GM12874 (cell line): Measurements from ENCODE around the gene ANXA7.

Source experiments
- TF ChIP-seq, protein P1 (sequence below): IDR thresholded peaks from 2 replicates; pipeline ENCODE4 v1.5.1; 2011; ENCODE audit warnings: low read depth, mild to moderate bottlenecking, control low read depth, low read length, moderate library complexity; ENCODE audit not compliant: insufficient read depth

Gene ANXA7

DNA sequence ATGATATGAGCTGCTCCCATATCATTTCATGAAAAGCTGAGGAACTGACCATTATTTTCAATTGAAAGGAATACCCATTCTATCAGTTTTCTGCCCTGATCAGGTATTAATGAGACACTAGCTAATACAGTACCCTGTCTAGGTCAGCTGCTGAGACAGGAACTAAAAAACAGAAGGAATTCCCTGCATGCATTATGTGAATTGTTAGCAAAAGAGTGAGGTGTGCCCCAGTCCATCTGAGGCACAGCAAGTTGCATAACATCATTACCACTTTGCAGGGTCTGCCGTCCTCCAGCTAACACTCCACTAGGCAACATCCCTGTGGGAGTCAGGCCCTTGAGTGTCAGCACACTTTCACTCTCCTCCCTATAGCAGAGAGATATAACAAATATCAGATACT, 30.6 kb upstream of the ANXA7 start:
- TF ChIP-seq, protein P1, sequence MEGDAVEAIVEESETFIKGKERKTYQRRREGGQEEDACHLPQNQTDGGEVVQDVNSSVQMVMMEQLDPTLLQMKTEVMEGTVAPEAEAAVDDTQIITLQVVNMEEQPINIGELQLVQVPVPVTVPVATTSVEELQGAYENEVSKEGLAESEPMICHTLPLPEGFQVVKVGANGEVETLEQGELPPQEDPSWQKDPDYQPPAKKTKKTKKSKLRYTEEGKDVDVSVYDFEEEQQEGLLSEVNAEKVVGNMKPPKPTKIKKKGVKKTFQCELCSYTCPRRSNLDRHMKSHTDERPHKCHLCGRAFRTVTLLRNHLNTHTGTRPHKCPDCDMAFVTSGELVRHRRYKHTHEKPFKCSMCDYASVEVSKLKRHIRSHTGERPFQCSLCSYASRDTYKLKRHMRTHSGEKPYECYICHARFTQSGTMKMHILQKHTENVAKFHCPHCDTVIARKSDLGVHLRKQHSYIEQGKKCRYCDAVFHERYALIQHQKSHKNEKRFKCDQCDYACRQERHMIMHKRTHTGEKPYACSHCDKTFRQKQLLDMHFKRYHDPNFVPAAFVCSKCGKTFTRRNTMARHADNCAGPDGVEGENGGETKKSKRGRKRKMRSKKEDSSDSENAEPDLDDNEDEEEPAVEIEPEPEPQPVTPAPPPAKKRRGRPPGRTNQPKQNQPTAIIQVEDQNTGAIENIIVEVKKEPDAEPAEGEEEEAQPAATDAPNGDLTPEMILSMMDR = no peak

DNA sequence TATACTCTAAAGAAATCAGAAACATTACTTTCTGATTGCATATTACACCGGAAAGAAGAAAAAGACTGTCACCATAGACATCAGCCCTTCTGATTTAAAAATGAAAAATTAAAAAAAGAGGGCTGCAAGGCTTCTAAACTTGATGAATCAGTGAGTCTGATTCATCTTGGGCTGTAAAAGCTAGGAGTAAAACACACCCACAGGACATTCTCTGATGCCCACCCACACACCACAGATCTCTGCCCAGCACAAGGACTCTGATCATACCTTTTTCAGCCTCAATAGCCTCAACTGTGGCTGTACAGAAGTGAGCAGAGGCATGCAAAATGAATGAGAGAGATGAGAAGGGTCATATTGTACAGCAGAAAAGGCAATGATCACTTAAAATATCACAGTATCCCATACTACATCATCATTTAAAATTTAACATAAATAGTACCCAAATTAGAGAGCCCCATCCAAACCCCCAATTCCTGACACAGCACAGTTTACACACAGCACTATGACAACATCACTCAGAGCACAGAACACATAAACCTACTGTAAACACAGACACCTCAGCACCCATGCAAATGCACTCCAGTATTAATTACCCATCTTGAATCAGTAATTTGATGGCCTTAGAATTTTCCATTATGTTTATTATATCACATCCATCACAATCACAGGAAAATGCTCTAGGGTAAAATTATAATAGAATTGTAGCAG, 25.9 kb upstream of the ANXA7 start:
- TF ChIP-seq, protein P1 = no peak

DNA sequence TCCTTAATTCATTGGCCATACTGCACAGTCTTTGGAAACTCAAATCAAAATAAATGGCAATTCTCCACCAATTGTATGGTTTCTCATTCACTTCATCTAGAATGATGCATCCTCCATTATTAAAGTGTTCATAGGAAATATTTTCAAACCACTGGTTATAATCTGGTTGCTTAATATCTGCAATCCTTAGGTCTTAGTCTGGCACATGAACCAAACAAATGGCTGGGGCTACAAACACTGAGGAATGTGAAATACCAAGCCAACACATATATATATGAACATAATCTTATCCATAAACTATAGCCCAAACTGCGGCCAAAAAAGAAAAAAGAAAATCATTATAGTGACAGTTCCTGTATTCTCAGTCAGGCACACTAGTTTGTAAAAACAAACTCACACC, 25.2 kb upstream of the ANXA7 start:
- TF ChIP-seq, protein P1 = no peak

GRCh38 chr10:73433538-73433867, 19.6 kb upstream of the ANXA7 start, which contains the start of gene MSS51:
MSS51 (minus strand) TSS chr10:73433561; CDS start chr10:73428284, 5,277 bp downstream.
- TF ChIP-seq, protein P1 = no peak

- TF ChIP-seq, protein P1 = no peak
Observed at GRCh38 chr10:73432646-73433537, 19.0 kb upstream of the ANXA7 start.

- TF ChIP-seq, protein P1 = no peak
Observed at GRCh38 chr10:73426318-73426717, 12.5 kb upstream of the ANXA7 start.

GRCh38 chr10:73424478-73424877, 10.6 kb upstream of the ANXA7 start:
- TF ChIP-seq, protein P1 = no peak
